Peyer's patch (tissue), 4 donors: Measurements from ENCODE around the gene RPL3.

Experiments
- CTCF ChIP-seq, 6 experiments: fragments of 450-650 bp in 4 of 6; fragments of 200-600 bp in 2 of 6; sonication (generic) in 1 of 6; IDR thresholded peaks; one replicate each; pipeline ENCODE4 v1.5.1; 2017 to 2019; ENCODE audit warnings: antibody characterized with exemption in 6 of 6, mild to moderate bottlenecking in 3 of 6, moderate library complexity in 1 of 6
- POLR2A ChIP-seq, 2 donors: fragments of 450-650 bp; IDR thresholded peaks; one replicate each; pipeline ENCODE4 v1.5.1; 2017; ENCODE audit warnings: antibody characterized with exemption in 2 of 2, mild to moderate bottlenecking in 2 of 2, moderate library complexity in 2 of 2

GRCh38 chr22:39292031-39292462, 27.4 kb downstream of the RPL3 start:
- TF ChIP-seq POLR2A (IDR thresholded peaks at IDR 0.05), result no peak
- no peak for TF ChIP-seq CTCF (IDR thresholded peaks at IDR 0.05)
